Ishikawa (cell line): ENCODE measurements around the gene SSTR1.

Experiments
- EP300 ChIP-seq: IDR thresholded peaks from 2 replicates; pipeline ENCODE4 v1.6.1; 2012; ENCODE audit warnings: borderline replicate concordance
- FOXM1 ChIP-seq: IDR thresholded peaks from 2 replicates; pipeline ENCODE4 v1.6.1; 2012; ENCODE audit warnings: low read depth, borderline replicate concordance
- MAX ChIP-seq: IDR thresholded peaks from 2 replicates; pipeline ENCODE4 v1.6.1; 2012
- REST ChIP-seq: IDR thresholded peaks from 2 replicates; pipeline ENCODE4 v1.6.1; 2012; ENCODE audit warnings: low read depth, mild to moderate bottlenecking
- TEAD4 ChIP-seq: IDR thresholded peaks from 2 replicates; pipeline ENCODE4 v1.6.1; 2012

- no peak for TF ChIP-seq REST
- TF ChIP-seq MAX: no peak
- no peak for TF ChIP-seq FOXM1
- TF ChIP-seq TEAD4: no peak
- TF ChIP-seq EP300: no peak
Observed at GRCh38 chr14:38205119-38205813, 2.4 kb upstream of the SSTR1 start.
